RWPE2 (cell line): ENCODE data around the gene ADAD2.

ENCODE experiments used
- ATAC-seq: fragments of 200-7000 bp; cut with Tn5 transposase; 3 replicates; pipeline ENCODE4 v1.9.1; 2021; ENCODE audit warnings: low read depth
- DNase-seq: peaks from one replicate; pipeline ENCODE4 v3.0.0-alpha.2; 2020; ENCODE audit warnings: low spot score
- H3K27ac ChIP-seq: fragments of 450-650 bp; 2 replicates; pipeline ENCODE4 v1.5.1; 2017; ENCODE audit warnings: mild to moderate bottlenecking; ENCODE audit not compliant: poor library complexity, severe bottlenecking
- H3K27me3 ChIP-seq: fragments of 250-450 bp; sonication (Bioruptor Pico); 2 replicates; pipeline ENCODE4 v1.5.1; 2021; ENCODE audit warnings: mild to moderate bottlenecking, moderate library complexity; ENCODE audit not compliant: insufficient read depth, poor library complexity, severe bottlenecking
- H3K36me3 ChIP-seq: fragments of 250-450 bp; sonication (Bioruptor Pico); 2 replicates; pipeline ENCODE4 v1.5.1; 2020; ENCODE audit warnings: low read depth, mild to moderate bottlenecking, moderate library complexity
- H3K4me1 ChIP-seq: fragments of 250-450 bp; sonication (Bioruptor Pico); 2 replicates; pipeline ENCODE4 v1.5.1; 2021; ENCODE audit warnings: mild to moderate bottlenecking, moderate library complexity; ENCODE audit not compliant: insufficient read depth, poor library complexity, severe bottlenecking
- H3K4me3 ChIP-seq: fragments of 250-450 bp; sonication (Bioruptor Pico); 2 replicates; pipeline ENCODE4 v1.5.1; 2021; ENCODE audit warnings: mild to moderate bottlenecking, moderate library complexity; ENCODE audit not compliant: severe bottlenecking
- H3K9me3 ChIP-seq: fragments of 250-450 bp; sonication (Bioruptor Pico); 2 replicates; pipeline ENCODE4 v1.5.1; 2021; ENCODE audit warnings: mild to moderate bottlenecking, moderate library complexity; ENCODE audit not compliant: severe bottlenecking
- CTCF ChIP-seq: fragments of 450-650 bp; IDR thresholded peaks from one replicate; pipeline ENCODE4 v1.5.1; 2017; ENCODE audit warnings: mild to moderate bottlenecking, moderate library complexity; ENCODE audit not compliant: poor library complexity, severe bottlenecking

ADAD2 gene

GRCh38 chr16:84242839-84243238, 51.9 kb downstream of the ADAD2 start:
- Histone ChIP-seq H3K27me3 (peaks cover 10% of the 10 kb centered on the region), H3K4me3 (no peak overlapping the region), H3K4me1 (peaks cover 5% of the 10 kb centered on the region), H3K27ac (no peak overlapping the region), H3K9me3 (no peaks in the 10 kb centered on the region), H3K36me3 (no peaks in the 10 kb centered on the region)
- TF ChIP-seq CTCF: no peak
- ATAC-seq: no peak
- DNase-seq: no peak

- Histone ChIP-seq H3K4me1 (peaks cover 8% of the 10 kb centered on the region), H3K4me3 (no peak overlapping the region), H3K27ac (no peak overlapping the region), H3K9me3 (no peaks in the 10 kb centered on the region), H3K27me3 (peaks cover 9% of the 10 kb centered on the region), H3K36me3 (no peaks in the 10 kb centered on the region)
- no peak for TF ChIP-seq CTCF
- no peak for ATAC-seq
- no peak for DNase-seq
Observed at GRCh38 chr16:84243732-84244131, 52.8 kb downstream of the ADAD2 start.

GRCh38 chr16:84244728-84245127, 53.8 kb downstream of the ADAD2 start:
- Histone ChIP-seq H3K9me3 (no peaks in the 10 kb centered on the region), H3K4me3 (no peak overlapping the region), H3K27me3 (peaks cover 2% of the 10 kb centered on the region), H3K27ac (no peak overlapping the region), H3K4me1 (peaks cover 8% of the 10 kb centered on the region), H3K36me3 (no peaks in the 10 kb centered on the region)
- ATAC-seq (no peak), DNase-seq (no peak)
- TF ChIP-seq CTCF: no peak

- Histone ChIP-seq H3K4me1 (peaks cover 8% of the 10 kb centered on the region), H3K9me3 (no peaks in the 10 kb centered on the region), H3K4me3 (no peak overlapping the region), H3K36me3 (no peaks in the 10 kb centered on the region), H3K27me3 (no peaks in the 10 kb centered on the region), H3K27ac (no peak overlapping the region)
- TF ChIP-seq CTCF: no peak
- no peak for DNase-seq
- ATAC-seq: no peak
Observed at GRCh38 chr16:84245956-84246678, 55.2 kb downstream of the ADAD2 start.

GRCh38 chr16:84246679-84247077, 55.7 kb downstream of the ADAD2 start:
- Histone ChIP-seq H3K27me3 (no peaks in the 10 kb centered on the region), H3K9me3 (no peaks in the 10 kb centered on the region), H3K4me1 (peaks cover 8% of the 10 kb centered on the region), H3K4me3 (no peak overlapping the region), H3K36me3 (no peaks in the 10 kb centered on the region), H3K27ac (no peak overlapping the region)
- TF ChIP-seq CTCF: no peak
- ATAC-seq (no peak), DNase-seq (no peak)
